HL-60 (cell line): ENCODE results near the gene BCAS3.

ENCODE experiments used
- DNase-seq, 2 experiments: peaks; one replicate each; pipeline ENCODE4 v3.0.0-alpha.2; 2010 to 2020; ENCODE audit warnings: low read depth in 1 of 2, low spot score in 1 of 2
- H3K27ac ChIP-seq: fragments of 250-450 bp; sonication (Bioruptor Pico); replicated peaks from 2 replicates; pipeline ENCODE4 v1.5.1; 2020; ENCODE audit warnings: mild to moderate bottlenecking, moderate library complexity
- H3K27me3 ChIP-seq: fragments of 250-450 bp; sonication (Bioruptor Pico); 2 replicates; pipeline ENCODE4 v1.5.1; 2021; ENCODE audit warnings: mild to moderate bottlenecking, moderate library complexity; ENCODE audit not compliant: insufficient read depth, poor library complexity, severe bottlenecking
- H3K4me3 ChIP-seq: replicated peaks from 2 replicates; pipeline ENCODE4 v1.5.1; 2011; ENCODE audit warnings: mild to moderate bottlenecking, control low read depth, low read length; ENCODE audit not compliant: insufficient read depth
- CTCF ChIP-seq: IDR thresholded peaks from one replicate; pipeline ENCODE4 v1.5.1; 2011; ENCODE audit warnings: low read length, control low read depth, inconsistent platforms; ENCODE audit not compliant: insufficient read depth
- GABPA ChIP-seq: IDR thresholded peaks from 2 replicates; pipeline ENCODE4 v1.6.1; 2012; ENCODE audit warnings: low read depth
- POLR2AphosphoS5 ChIP-seq: IDR thresholded peaks from 2 replicates; pipeline ENCODE4 v1.6.1; 2012; ENCODE audit warnings: low read depth
- REST ChIP-seq: IDR thresholded peaks from 2 replicates; pipeline ENCODE4 v1.6.1; 2012; ENCODE audit warnings: low read depth; ENCODE audit not compliant: insufficient replicate concordance
- SPI1 ChIP-seq: IDR thresholded peaks from 2 replicates; pipeline ENCODE4 v1.6.1; 2012; ENCODE audit warnings: low read depth, mild to moderate bottlenecking, borderline replicate concordance

BCAS3 gene

DNA sequence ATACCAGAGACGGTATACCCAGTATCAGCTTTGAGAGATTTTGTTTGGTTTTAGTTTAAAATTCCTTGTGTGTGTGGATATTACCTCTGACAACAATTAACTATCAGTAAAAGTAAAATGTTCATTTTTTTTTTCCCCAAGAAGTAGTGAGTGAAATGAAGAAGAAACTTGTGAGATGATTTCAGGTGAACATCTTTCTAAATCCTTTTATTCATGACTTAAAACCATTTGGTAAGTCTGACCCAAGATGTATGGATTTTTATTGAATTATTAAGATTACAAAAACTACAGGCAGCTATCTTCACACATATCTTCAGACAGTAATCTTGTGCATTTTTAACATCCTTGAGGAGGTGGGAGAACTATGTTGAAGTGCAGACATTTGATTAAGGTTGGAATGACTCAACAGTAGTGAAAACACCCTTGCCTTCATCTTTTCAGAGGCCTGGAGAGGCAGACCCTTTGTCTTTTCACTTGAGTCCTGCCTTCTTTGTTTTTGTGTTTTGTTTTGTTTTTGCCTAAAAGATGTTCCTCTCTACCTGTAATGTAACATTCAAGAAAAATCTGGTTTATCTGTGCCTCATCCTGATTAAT, 481.7 kb downstream of the BCAS3 start:
- no peak for TF ChIP-seq POLR2AphosphoS5
- peak; percentile 66 for TF ChIP-seq SPI1
- Histone ChIP-seq H3K27me3 (no peaks in the 10 kb centered on the region), H3K27ac (no peak overlapping the region)

DNA sequence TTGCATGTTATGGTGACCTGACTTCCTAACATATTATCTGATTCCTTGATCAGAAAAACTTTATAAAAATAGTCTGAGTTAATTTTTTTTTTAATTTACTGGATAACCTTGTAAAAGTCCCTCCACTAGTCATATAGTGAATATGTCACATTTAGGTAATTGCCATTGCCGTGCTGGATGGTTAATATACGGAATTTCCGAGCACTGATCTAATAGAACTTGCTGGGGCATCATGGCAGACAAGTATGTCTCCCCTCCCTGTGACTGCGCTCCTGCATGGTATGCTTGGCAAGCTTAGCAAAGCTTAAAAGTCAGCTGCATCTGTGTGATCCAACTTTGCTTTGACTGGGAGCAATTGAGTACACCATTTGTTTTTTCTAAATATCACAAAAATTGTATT, 482.6 kb downstream of the BCAS3 start:
- TF ChIP-seq CTCF (no peak), GABPA (no peak), REST (no peak), SPI1 (no peak), POLR2AphosphoS5 (no peak)
- H3K27ac ChIP-seq, result no peak overlapping the region

More for the DNA sequence above, 481.7 kb downstream of the BCAS3 start:
- no peak overlapping the region for H3K4me3 ChIP-seq
- DNase-seq, result no peak

GRCh38 chr17:61160789-61161445, 483.3 kb downstream of the BCAS3 start:
- no peak for TF ChIP-seq GABPA
- no peak for TF ChIP-seq CTCF
- TF ChIP-seq REST, result no peak
- TF ChIP-seq SPI1, result no peak
- TF ChIP-seq POLR2AphosphoS5, result no peak
- Histone ChIP-seq H3K27ac (no peak overlapping the region), H3K27me3 (no peaks in the 10 kb centered on the region), H3K4me3 (no peak overlapping the region)
- no peak for DNase-seq

More for the DNA sequence above, 482.6 kb downstream of the BCAS3 start:
- H3K4me3 ChIP-seq, result no peak overlapping the region
- DNase-seq, result no peak
- H3K27me3 ChIP-seq, result no peaks in the 10 kb centered on the region

- Histone ChIP-seq H3K27ac (no peak overlapping the region), H3K27me3 (no peaks in the 10 kb centered on the region), H3K4me3 (no peak overlapping the region)
- TF ChIP-seq SPI1, result no peak
- no peak for DNase-seq
Observed at GRCh38 chr17:61161615-61162134, 484.0 kb downstream of the BCAS3 start.
